ENCODE data around the gene MAP3K2. TPM values are rescaled to one million over a fixed set of nuclear protein-coding genes. Genes with fewer than 3 reads are reported as not detected.

The MAP3K2 gene
- total and polyA plus RNA-seq, 2 of the 8 experiments (the other 6 are each of a cell fraction or from before 2014, with no cell fraction given) = 2.0 to 23.2 TPM

DNA sequence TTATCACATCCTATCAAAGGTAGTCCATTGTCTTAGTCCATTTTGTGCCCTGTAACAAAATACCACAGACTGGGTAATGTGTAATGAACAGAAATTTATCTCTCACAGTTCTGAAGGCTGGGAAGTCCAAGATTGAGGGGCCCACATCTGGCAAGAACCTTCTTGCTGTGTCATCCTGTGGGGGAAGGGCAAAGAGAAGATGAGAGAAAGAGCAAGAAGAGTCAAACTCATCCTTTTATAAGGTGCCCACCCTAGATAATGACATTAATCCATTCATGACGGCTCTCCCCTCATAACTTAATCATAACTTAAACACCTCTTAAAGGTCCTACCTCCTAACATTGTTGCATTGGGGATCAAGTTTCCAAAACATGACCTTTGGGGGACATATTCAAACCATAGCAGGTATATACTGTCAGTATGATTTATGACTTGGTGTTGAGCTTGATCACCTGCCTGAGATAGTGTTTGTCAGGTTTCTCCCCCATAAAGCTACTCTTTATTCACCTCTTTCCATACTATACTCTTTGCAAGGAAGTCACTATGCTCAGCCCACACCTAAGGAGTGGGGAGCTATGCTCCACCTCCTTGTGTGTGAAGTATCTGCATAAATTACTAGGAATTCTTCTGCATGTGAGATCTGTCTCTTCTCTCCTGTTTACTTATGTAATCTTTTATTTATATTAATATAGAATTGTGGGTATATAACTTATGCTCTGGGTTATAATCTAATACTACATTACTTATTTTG is 5.2 kb upstream of the MAP3K2 start:
- Histone ChIP-seq H2AK5ac (ENCODE audit: low read depth, low read length) (no peak overlapping the region), H2BK20ac (ENCODE audit: low read length) (no peak overlapping the region), H3K23me2 (ENCODE audit: low read depth, low read length) (peaks cover 2% of the 10 kb centered on the region; the same call in 1 of the 2 replicates), H2BK5ac (ENCODE audit: low read depth, low read length) (no peak overlapping the region), H4K20me1 (replicated peaks in 1 of 2; ENCODE audit: control insufficient read depth in 1 of 2, insufficient read depth in 2 of 2, low read length in 2 of 2) (no peaks in the 10 kb centered on the region), H3K27me3 (replicated peaks in 1 of 4; ENCODE audit: control insufficient read depth in 3 of 4, extremely low read depth in 1 of 4, insufficient read depth in 3 of 4, low read length in 3 of 4) (no peaks in the 10 kb centered on the region; a peak in 1 of 7 replicates), H4K8ac (ENCODE audit: extremely low read depth, insufficient read depth, low read length) (no peak overlapping the region), H3K79me2 (ENCODE audit: control insufficient read depth in 1 of 2, insufficient read depth in 2 of 2, low read length in 2 of 2) (no peaks in the 10 kb centered on the region), H2BK15ac (ENCODE audit: low read length) (no peak overlapping the region), H3K14ac (ENCODE audit: insufficient read length) (no peak overlapping the region), H3K79me1 (ENCODE audit: low read depth, low read length) (no peaks in the 10 kb centered on the region), H4K91ac (replicated peaks; ENCODE audit: insufficient read length, low read length) (no peak overlapping the region), H3K27ac (ENCODE audit: low read depth, low read length) (no peak overlapping the region), H4K5ac (ENCODE audit: insufficient read length, low read depth, low read length) (no peak overlapping the region), H2BK12ac (ENCODE audit: low read depth, low read length) (no peak overlapping the region), H3K23ac (ENCODE audit: insufficient read length) (no peak overlapping the region), H2BK120ac (replicated peaks; ENCODE audit: low read depth, low read length) (no peak overlapping the region), H3K9me3 (ENCODE audit: insufficient read depth in 2 of 2, low read depth in 1 of 2, low read length in 1 of 2) (0 out of 4 replicates have a peak, but pooled peaks cover 0 to 3% of the 10 kb centered on the region in 2 experiments), H3K9ac (replicated peaks in 1 of 4; ENCODE audit: extremely low read depth in 1 of 4, low read depth in 3 of 4, low read length in 3 of 4) (no peak overlapping the region), H3K4ac (replicated peaks; ENCODE audit: insufficient read length, low read depth, low read length) (no peak overlapping the region), H3K18ac (ENCODE audit: extremely low read depth, low read length) (no peak overlapping the region), H3K4me2 (ENCODE audit: insufficient read depth in 1 of 2, low read depth in 2 of 2, low read length in 2 of 2) (no peak overlapping the region), H3K36me3 (ENCODE audit: control insufficient read depth in 2 of 4, insufficient read depth in 4 of 4, low read length in 3 of 4) (no peaks in the 10 kb centered on the region), H3K4me1 (replicated peaks in 1 of 4; ENCODE audit: control insufficient read depth in 3 of 4, insufficient read depth in 4 of 4, low read length in 3 of 4) (peaks cover 0 to 8% (median 3%) of the 10 kb centered on the region in 4 experiments; a peak in 3 of 7 replicates), H2AFZ (ENCODE audit: low read length) (no peak overlapping the region), H3K56ac (replicated peaks; ENCODE audit: insufficient read length, low read depth, low read length) (no peak overlapping the region), H3K4me3 (ENCODE audit: extremely low read depth in 1 of 4, insufficient read depth in 2 of 4, low read depth in 3 of 4, low read length in 4 of 4) (no peak overlapping the region)
- POLR2A ChIA-PET (ENCODE audit: partially characterized antibody) = no interaction called here
- no peak for DNase-seq (ENCODE audit: low read depth in 1 of 2, low spot score in 2 of 2)
- FAIRE-seq = no peak
- CTCF ChIA-PET (ENCODE audit: partially characterized antibody) = interaction anchor here (1.0 to 1.3 kb wide), 2 partner anchors 23 to 69 kb away, joined by 4 read pairs; no protein-coding TSS in a partner anchor
- 73% methylated on average over 1 of the region's 1 CpG; no CpG with 5 or more reads in 1 of the 2 experiments for WGBS, 2 experiments (ENCODE audit: extremely low coverage in 1 of 2, insufficient coverage in 1 of 2, insufficient read length in 1 of 2, insufficient replicate concordance in 2 of 2, low coverage in 1 of 2, low lambda C conversion rate in 2 of 2, missing lambda C conversion rate in 1 of 2)
- TF ChIP-seq ZNF274 (IDR thresholded peaks at IDR 0.05; ENCODE audit: borderline replicate concordance, extremely low read depth, low read length) (no peak), RFX5 (IDR thresholded peaks at IDR 0.05; ENCODE audit: borderline replicate concordance, low read depth, low read length) (no peak), MAFK (IDR thresholded peaks at IDR 0.05; ENCODE audit: low read depth, low read length) (no peak), YY1 (IDR thresholded peaks at IDR 0.05; ENCODE audit: low read depth, low read length) (no peak), FOSL1 (IDR thresholded peaks at IDR 0.05; ENCODE audit: insufficient read depth, low read depth, low read length) (no peak), EP300 (IDR thresholded peaks at IDR 0.05; ENCODE audit: borderline replicate concordance in 1 of 2, low read depth in 2 of 2, low read length in 2 of 2) (no peak), POU5F1 (IDR thresholded peaks at IDR 0.05; ENCODE audit: low read depth, low read length) (no peak), JUND (IDR thresholded peaks at IDR 0.05; ENCODE audit: low read length) (no peak), TEAD4 (IDR thresholded peaks at IDR 0.05; ENCODE audit: low read depth, low read length) (no peak), SIN3A (conservative IDR thresholded peaks at IDR 0.05 in 1 of 2, IDR thresholded peaks at IDR 0.05 in 1 of 2; ENCODE audit: low read depth in 1 of 2, low read length in 2 of 2) (no peak), HDAC2 (IDR thresholded peaks at IDR 0.05; ENCODE audit: borderline replicate concordance in 1 of 2, low read depth in 2 of 2, low read length in 2 of 2) (no peak), EZH2 (IDR thresholded peaks at IDR 0.05; ENCODE audit: low read depth, low read length, severe bottlenecking) (no peak)
